H7 (cell line): Measurements from ENCODE around the gene SLAMF6. TPM values are rescaled to one million over a fixed set of nuclear protein-coding genes. Genes with fewer than 3 reads are reported as not detected.
"Not testable (repeated sequence)": the region's sequence is repeated elsewhere in the genome, so short reads cannot be mapped to it uniquely, and the experiment has no call there.

Source experiments
- DNase-seq: peaks from one replicate; pipeline ENCODE4 v3.0.0; 2012
- H3K27me3 ChIP-seq: 2 replicates; pipeline ENCODE4 v1.6.0; 2011; ENCODE audit warnings: mild to moderate bottlenecking, low read length; ENCODE audit not compliant: control insufficient read depth, insufficient read depth
- H3K36me3 ChIP-seq: replicated peaks from 2 replicates; pipeline ENCODE4 v1.5.1; 2011; ENCODE audit warnings: low read length; ENCODE audit not compliant: control insufficient read depth, insufficient read depth
- H3K4me3 ChIP-seq: 2 replicates; pipeline ENCODE4 v1.5.1; 2011; ENCODE audit warnings: low read depth, mild to moderate bottlenecking, control low read depth, low read length, moderate library complexity; ENCODE audit not compliant: insufficient read depth
- total RNA-seq: library from RNA; depleted of rRNA; stranded (reverse); fragments of >200 nt; shearing (Covaris generic); gene quantifications from 2 replicates; pipeline ENCODE4 v1.2.3, GENCODE V29; 2014

The SLAMF6 gene
- total RNA-seq, 1 experiment from 2014 or later: not detected

- no peak for DNase-seq
- no peaks in the 10 kb centered on the region for H3K36me3 ChIP-seq
- H3K27me3 ChIP-seq: no peaks in the 10 kb centered on the region; the same call in 1 of the 2 replicates
- no peak overlapping the region for H3K4me3 ChIP-seq
Measured at GRCh38 chr1:160537714-160538665, 14.9 kb upstream of the SLAMF6 start.

DNA sequence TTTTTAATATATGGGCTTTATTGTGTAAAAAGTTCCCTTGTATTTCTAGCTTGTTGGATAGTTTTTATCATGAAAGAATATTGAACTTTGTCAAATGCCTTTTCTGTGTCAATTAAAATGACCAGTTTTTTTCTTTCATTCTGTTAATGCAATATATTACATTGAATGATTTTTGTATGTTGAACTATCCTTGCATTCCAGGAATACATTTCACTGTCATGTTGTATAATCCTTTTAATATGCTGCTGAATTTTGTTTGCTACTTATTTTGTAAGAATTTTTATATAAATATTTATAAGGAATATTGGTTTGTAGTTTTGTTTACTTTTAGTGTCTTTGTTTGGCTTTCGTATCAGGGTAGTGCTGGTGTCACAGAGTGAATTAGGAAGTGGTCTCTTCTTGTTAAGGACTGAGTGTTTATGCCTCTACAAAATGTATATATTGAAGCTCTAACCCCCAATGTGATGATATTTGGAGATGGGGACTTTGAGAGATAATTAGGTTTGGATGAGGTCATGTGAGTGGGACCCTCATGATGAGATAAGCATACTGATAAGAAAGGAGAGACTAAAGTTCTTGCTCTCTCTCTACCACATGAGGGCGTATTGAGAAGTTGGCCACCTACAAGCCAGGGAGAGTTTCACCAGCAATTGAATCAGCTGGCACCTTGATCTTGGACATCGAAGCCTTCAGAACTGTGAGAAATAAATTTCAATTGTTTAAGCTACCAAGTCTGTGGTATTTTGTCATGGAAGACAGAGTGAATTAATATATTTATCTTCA lies 12.0 kb upstream of the SLAMF6 start:
- peak; percentile 54 for DNase-seq
- no peaks in the 10 kb centered on the region; the same call in 1 of the 2 replicates for H3K27me3 ChIP-seq
- no peak overlapping the region for H3K4me3 ChIP-seq
- no peaks in the 10 kb centered on the region for H3K36me3 ChIP-seq

GRCh38 chr1:160532557-160532813 lies 9.4 kb upstream of the SLAMF6 start:
- not testable (repeated sequence) for H3K27me3 ChIP-seq, H3K36me3 ChIP-seq, H3K4me3 ChIP-seq, DNase-seq

DNA sequence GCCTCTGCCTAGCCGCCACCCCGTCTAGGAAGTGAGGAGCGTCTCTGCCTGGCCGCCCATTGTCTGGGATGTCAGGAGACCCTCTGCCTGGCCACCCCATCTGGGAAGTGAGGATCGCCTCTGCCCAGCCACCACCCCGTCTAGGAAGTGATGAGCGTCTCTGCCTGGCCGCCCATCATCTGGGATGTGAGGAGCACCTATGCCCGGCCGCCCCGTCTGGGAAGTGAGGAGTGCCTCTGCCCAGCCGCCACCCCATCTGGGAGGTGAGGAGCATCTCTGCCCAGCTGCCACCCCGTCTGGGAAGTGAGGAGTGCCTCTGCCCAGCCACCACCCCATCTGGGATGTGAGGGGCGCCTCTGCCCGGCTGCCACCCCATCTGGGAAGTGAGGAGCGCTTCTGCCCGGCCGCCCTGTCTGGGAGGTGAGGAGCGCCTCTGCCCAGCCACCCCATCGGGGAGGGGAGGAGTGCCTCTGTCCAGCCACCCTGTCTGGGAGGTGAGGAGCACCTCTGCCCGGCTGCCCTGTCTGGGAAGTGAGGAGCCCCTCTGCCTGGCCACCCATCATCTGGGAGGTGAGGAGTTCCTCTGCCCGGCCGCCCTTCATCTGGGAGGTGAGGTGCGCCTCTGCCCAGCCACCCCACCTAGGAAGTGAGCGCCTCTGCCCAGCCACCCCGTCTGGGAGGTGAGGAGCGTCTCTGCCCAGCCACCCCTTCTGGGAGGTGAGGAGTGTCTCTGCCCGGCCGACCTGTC lies 8.9 kb upstream of the SLAMF6 start:
- not testable (repeated sequence) for H3K27me3 ChIP-seq

GRCh38 chr1:160529401-160529952 lies 6.4 kb upstream of the SLAMF6 start:
- DNase-seq, H3K27me3 ChIP-seq, H3K36me3 ChIP-seq, H3K4me3 ChIP-seq: not testable (repeated sequence)

More for the DNA sequence above, 8.9 kb upstream of the SLAMF6 start:
- not testable (repeated sequence) for H3K36me3 ChIP-seq, H3K4me3 ChIP-seq, DNase-seq

- not testable (repeated sequence) for H3K4me3 ChIP-seq, H3K27me3 ChIP-seq, H3K36me3 ChIP-seq, DNase-seq
Measured at GRCh38 chr1:160523789-160524188, 734 bp upstream of the SLAMF6 start.

DNA sequence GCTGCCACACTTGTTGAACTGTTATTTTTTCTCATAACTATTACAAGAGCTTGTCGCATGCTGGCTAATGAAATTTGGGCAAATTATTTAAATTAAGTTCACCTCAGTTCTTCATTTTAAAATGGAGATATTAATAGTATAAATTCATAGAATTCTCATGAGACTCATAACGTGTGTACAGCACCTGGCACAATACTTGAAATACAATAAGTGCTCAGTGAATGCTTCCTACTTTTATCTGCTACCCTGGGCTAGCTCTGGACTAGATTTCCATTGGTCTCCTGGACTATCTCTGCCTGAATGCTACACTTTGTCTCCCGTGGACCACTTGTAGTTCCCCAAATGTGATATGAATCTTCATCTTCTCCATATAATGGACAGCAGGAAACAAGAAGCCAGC lies 919 bp downstream of the SLAMF6 start:
- H3K27me3 ChIP-seq: no peaks in the 10 kb centered on the region
- DNase-seq: no peak
- no peak overlapping the region for H3K4me3 ChIP-seq
- no peaks in the 10 kb centered on the region for H3K36me3 ChIP-seq

DNA sequence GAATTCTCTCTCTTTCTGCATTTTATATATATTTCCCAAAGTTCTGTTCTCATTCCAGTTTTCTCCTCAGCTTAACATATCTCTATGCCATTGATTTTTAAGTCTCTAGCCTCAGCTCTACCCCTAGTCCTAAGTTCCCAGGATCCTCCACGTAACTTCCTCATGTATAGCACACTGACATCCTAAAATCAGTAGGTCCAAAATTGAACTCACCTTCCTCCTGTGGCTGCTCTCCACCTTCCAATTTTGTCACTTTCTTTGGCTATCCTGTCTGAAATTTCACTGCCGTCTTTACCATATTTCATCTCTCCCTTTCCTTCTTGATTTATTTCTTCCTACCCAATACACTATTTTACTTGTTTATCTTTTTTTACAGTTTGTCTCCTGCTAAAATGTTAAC lies 1.5 kb downstream of the SLAMF6 start:
- Histone ChIP-seq H3K27me3 (no peaks in the 10 kb centered on the region), H3K36me3 (no peaks in the 10 kb centered on the region), H3K4me3 (no peak overlapping the region)
- DNase-seq: no peak

DNA sequence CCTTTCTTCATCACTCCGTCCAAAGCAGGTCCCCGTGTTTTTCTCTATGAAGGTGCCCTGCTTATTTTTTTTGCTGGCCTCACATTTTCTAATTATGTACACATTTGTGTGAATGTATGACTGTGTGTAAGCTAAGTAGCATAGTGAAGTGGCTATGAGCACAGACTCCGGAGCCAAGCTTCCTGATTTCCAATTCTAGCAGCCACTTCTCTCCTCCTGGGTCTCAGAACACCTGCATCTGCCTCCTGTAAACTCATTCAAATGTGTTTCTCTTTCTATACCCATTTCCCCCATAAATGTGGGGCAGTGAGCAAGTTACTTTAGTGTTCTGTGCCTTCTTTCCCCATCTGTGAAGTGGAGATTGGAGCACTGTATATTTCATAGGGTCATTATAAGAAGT lies 2.1 kb downstream of the SLAMF6 start:
- no peaks in the 10 kb centered on the region for H3K27me3 ChIP-seq
- no peaks in the 10 kb centered on the region for H3K36me3 ChIP-seq
- no peak overlapping the region for H3K4me3 ChIP-seq
- DNase-seq: no peak

DNA sequence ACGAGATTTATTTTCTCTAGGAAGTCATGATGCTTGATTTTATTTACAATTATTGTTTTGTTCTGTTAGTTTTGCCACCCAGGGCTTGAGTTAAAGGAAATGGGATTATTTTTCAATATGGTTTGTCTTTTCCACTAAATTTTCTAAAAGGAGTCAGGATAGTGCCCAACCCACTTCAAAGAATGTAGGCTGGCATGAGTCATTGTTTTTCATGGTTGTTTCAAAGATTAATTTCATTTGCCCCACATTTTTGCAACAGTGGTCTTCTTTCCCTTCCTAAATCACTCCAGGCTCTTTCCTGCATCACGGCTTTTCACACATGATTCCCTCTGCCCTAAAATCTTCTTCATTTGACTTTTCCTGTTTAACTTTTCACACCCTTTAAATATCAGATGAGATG lies 2.5 kb downstream of the SLAMF6 start:
- no peak overlapping the region for H3K4me3 ChIP-seq
- no peak for DNase-seq
- no peaks in the 10 kb centered on the region for H3K27me3 ChIP-seq
- H3K36me3 ChIP-seq: no peaks in the 10 kb centered on the region

DNA sequence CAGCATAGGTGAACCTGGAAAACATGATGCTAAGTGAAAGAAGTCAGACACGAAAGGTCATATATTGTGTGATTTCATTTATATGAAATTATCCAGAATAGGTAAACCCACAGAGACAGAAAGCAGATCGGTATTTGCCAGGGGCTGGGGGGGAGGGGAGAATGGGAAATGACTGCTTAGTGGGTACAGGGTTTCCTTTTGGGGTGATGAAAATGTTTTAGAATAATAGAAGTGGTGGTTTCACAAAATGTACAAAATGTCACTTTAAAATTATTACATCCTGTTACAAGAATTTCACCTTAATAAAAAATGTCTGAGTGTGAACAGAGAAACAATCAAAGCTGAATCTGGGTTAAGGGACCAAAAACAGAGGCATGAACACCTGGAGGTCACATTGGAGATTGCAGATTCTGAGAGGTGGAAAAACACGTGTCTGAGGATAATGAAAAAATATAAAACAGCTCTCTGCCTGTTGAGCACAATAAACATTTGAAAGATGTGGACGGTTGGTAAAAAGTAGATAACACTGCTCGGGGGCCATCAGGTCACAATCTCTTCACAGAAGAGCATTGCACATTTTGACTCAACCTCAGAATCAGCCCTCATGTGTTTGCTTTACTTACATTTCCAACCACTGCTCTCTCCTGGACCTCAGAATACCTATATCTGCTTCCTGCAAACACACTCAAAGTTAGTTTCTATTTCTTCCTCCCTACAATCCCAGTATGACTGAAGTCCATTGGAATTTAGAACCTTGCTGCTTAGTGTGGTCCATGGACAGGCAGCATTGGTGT lies 3.2 kb downstream of the SLAMF6 start:
- Histone ChIP-seq H3K36me3 (no peaks in the 10 kb centered on the region), H3K4me3 (no peak overlapping the region), H3K27me3 (no peaks in the 10 kb centered on the region)
- DNase-seq: no peak

- H3K4me3 ChIP-seq, DNase-seq, H3K27me3 ChIP-seq, H3K36me3 ChIP-seq: not testable (repeated sequence)
Measured at GRCh38 chr1:160517519-160517918, 5.5 kb downstream of the SLAMF6 start.

DNA sequence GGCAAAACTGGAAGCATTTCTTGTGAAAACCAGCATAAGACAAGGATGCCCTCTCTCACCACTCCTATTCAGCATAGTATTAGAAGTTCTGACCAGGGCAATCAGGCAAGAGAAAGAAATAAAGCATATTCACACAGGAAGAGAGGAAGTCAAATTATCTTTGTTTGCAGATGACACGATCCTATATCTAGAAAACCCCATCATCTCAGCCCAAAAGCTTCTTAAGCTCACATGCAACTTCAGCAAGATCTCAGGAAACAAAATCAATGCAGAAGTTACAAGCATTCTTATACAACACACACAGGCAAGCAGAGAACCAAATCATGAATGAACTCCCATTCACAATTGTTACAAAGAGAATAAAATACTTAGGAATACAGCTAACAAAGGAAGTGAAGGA lies 7.1 kb downstream of the SLAMF6 start:
- not testable (repeated sequence) for DNase-seq

GRCh38 chr1:160504651-160505050 lies 18.4 kb downstream of the SLAMF6 start:
- DNase-seq: no peak
- Histone ChIP-seq H3K36me3 (no peaks in the 10 kb centered on the region), H3K4me3 (no peak overlapping the region), H3K27me3 (no peaks in the 10 kb centered on the region; the same call in 1 of the 2 replicates)

More for the DNA sequence above, 7.1 kb downstream of the SLAMF6 start:
- not testable (repeated sequence) for H3K4me3 ChIP-seq, H3K27me3 ChIP-seq, H3K36me3 ChIP-seq
